ENCODE measurements around the gene ATXN1.

ATXN1 gene

DNA sequence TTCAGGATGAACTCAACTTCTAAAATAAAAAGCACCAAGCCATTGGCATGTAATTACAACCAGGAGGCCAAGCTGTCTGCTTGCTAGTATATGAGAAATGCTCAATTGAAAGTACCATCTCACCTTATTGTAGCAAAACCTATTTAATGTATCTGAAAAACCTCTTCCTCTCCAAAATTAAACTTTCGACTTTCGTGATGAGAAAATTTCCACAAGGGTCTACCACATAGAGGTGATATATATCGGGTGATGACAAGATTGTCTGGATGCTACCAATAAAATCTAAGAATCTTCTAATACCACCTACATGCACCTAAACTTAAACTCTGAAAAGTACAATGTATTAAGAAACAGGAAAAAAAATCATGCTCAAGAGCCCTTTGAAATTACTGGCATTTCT is 74.2 kb downstream of the ATXN1 start:
- Histone ChIP-seq H3K4me1 (ENCODE audit: control insufficient read depth, low read length) (peaks cover 12% of the 10 kb centered on the region), H4K20me1 (ENCODE audit: control insufficient read depth, insufficient read depth, low read depth, low read length) (no peaks in the 10 kb centered on the region), H3K27me3 (ENCODE audit: control insufficient read depth, low read length) (no peaks in the 10 kb centered on the region), H3K27ac (ENCODE audit: low read depth, low read length) (no peak overlapping the region), H3K79me2 (ENCODE audit: control insufficient read depth, low read length) (no peaks in the 10 kb centered on the region), H3F3A (ENCODE audit: control insufficient read depth, insufficient read depth) (no peaks in the 10 kb centered on the region), H3K9me2 (replicated peaks; ENCODE audit: control insufficient read depth, low read length) (no peaks in the 10 kb centered on the region), H3K4me2 (ENCODE audit: low read length) (no peak overlapping the region), H3K4me3 (ENCODE audit: low read length) (no peak overlapping the region), H3K9me3 (ENCODE audit: control insufficient read depth, insufficient read depth, low read length) (no peaks in the 10 kb centered on the region), H3K36me3 (ENCODE audit: control insufficient read depth, low read length) (no peaks in the 10 kb centered on the region)
- TF ChIP-seq, protein P1, sequence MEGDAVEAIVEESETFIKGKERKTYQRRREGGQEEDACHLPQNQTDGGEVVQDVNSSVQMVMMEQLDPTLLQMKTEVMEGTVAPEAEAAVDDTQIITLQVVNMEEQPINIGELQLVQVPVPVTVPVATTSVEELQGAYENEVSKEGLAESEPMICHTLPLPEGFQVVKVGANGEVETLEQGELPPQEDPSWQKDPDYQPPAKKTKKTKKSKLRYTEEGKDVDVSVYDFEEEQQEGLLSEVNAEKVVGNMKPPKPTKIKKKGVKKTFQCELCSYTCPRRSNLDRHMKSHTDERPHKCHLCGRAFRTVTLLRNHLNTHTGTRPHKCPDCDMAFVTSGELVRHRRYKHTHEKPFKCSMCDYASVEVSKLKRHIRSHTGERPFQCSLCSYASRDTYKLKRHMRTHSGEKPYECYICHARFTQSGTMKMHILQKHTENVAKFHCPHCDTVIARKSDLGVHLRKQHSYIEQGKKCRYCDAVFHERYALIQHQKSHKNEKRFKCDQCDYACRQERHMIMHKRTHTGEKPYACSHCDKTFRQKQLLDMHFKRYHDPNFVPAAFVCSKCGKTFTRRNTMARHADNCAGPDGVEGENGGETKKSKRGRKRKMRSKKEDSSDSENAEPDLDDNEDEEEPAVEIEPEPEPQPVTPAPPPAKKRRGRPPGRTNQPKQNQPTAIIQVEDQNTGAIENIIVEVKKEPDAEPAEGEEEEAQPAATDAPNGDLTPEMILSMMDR (IDR thresholded peaks at IDR 0.05; ENCODE audit: low read depth, low read length, poor library complexity, severe bottlenecking), result no peak
- TF ChIP-seq EZH2phosphoT487 (IDR thresholded peaks at IDR 0.05; ENCODE audit: borderline replicate concordance, low read length), result no peak

DNA sequence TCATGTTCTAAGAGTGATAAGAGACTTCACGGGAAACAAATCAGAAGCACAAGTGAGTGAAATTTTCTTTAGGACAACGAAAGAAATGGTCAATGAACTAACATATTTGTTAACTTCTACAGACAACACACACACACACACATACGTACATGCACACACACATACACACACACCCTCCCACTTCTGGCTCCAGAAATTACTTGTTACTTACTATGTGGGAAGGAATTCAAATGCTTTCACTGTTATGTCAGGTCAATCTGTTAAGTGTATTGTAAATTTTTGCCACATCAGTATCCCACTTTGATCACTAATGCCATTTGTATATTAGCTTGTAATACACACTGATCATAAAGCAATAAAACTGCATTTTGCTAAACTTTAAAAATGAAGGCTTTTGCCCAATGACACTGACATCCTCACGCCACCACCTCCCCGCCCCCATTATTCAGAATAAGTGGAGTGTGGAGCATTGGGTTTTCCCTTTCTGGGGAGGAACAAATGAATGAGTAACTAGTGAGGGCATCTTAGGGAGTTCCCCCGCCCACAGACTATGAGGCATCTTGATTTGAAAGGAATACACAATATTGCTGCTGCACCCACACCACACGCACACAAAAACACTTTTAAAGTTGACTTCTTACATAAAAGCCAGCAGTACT is 76.2 kb downstream of the ATXN1 start:
- no peaks in the 10 kb centered on the region for H3F3A ChIP-seq (ENCODE audit: control insufficient read depth, insufficient read depth)
- no peak overlapping the region for H3K4me2 ChIP-seq (ENCODE audit: low read length)
- H3K79me2 ChIP-seq (ENCODE audit: control insufficient read depth, low read length), result no peaks in the 10 kb centered on the region
- H3K9me3 ChIP-seq (ENCODE audit: control insufficient read depth, insufficient read depth, low read length), result no peaks in the 10 kb centered on the region
- no peaks in the 10 kb centered on the region for H4K20me1 ChIP-seq (ENCODE audit: control insufficient read depth, insufficient read depth, low read depth, low read length)
- no peaks in the 10 kb centered on the region for H3K27me3 ChIP-seq (ENCODE audit: control insufficient read depth, low read length)
- no peak overlapping the region for H3K4me3 ChIP-seq (ENCODE audit: low read length)
- no peaks in the 10 kb centered on the region for H3K36me3 ChIP-seq (ENCODE audit: control insufficient read depth, low read length)
- no peak overlapping the region for H3K27ac ChIP-seq (ENCODE audit: low read depth, low read length)
- no peaks in the 10 kb centered on the region for H3K9me2 ChIP-seq (replicated peaks; ENCODE audit: control insufficient read depth, low read length)
- H3K4me1 ChIP-seq (ENCODE audit: control insufficient read depth, low read length), result no peaks in the 10 kb centered on the region
- TF ChIP-seq EZH2phosphoT487 (IDR thresholded peaks at IDR 0.05; ENCODE audit: borderline replicate concordance, low read length), result no peak
- TF ChIP-seq, protein P1 (IDR thresholded peaks at IDR 0.05; ENCODE audit: low read depth, low read length, poor library complexity, severe bottlenecking), result no peak

DNA sequence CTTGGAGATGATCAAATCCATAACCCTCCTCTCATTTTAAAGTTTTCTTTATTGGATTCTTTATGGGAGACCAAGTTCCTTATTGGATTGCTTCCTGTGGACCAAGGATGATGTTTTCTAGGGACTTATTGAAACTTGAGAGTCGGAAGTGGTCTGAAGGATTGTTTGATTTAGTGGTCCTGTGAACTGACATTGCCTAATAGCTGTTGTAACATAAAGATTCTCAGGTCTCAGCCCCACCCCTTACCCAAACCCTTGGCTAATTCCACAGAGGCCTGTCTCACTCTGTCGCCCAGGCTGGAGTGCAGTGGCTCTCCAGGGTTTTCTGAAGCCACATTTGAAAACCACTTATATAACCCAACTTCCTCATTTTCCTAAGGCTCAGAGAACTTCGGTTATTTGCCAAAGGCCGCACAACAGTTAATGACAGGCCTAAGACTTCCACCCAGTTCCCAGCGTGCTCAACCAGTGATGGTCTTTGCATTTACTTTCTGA is 77.0 kb downstream of the ATXN1 start:
- TF ChIP-seq EZH2phosphoT487 (IDR thresholded peaks at IDR 0.05; ENCODE audit: borderline replicate concordance, low read length), result no peak
- TF ChIP-seq, protein P1 (IDR thresholded peaks at IDR 0.05; ENCODE audit: low read depth, low read length, poor library complexity, severe bottlenecking), result no peak
- no peaks in the 10 kb centered on the region for H3K9me3 ChIP-seq (ENCODE audit: control insufficient read depth, insufficient read depth, low read length)
- no peaks in the 10 kb centered on the region for H3K4me1 ChIP-seq (ENCODE audit: control insufficient read depth, low read length)
- H3K27ac ChIP-seq (ENCODE audit: low read depth, low read length), result no peak overlapping the region
- H4K20me1 ChIP-seq (ENCODE audit: control insufficient read depth, insufficient read depth, low read depth, low read length), result no peaks in the 10 kb centered on the region
- H3K4me3 ChIP-seq (ENCODE audit: low read length), result no peak overlapping the region
- no peaks in the 10 kb centered on the region for H3F3A ChIP-seq (ENCODE audit: control insufficient read depth, insufficient read depth)
- no peaks in the 10 kb centered on the region for H3K79me2 ChIP-seq (ENCODE audit: control insufficient read depth, low read length)
- H3K27me3 ChIP-seq (ENCODE audit: control insufficient read depth, low read length), result no peaks in the 10 kb centered on the region
- H3K4me2 ChIP-seq (ENCODE audit: low read length), result no peak overlapping the region
- no peaks in the 10 kb centered on the region for H3K9me2 ChIP-seq (replicated peaks; ENCODE audit: control insufficient read depth, low read length)
- H3K36me3 ChIP-seq (ENCODE audit: control insufficient read depth, low read length), result no peaks in the 10 kb centered on the region
